ENCODE measurements around the gene CRACR2B.

CRACR2B gene

GRCh38 chr11:866481-866880, 38.8 kb downstream of the CRACR2B start:
- no peak for TF ChIP-seq CTCF (IDR thresholded peaks at IDR 0.05; ENCODE audit: low read depth, low read length)
- H3K4me3 ChIP-seq (ENCODE audit: low read depth, low read length) = no peak overlapping the region

GRCh38 chr11:867856-868358, 40.2 kb downstream of the CRACR2B start:
- H3K4me3 ChIP-seq (ENCODE audit: low read depth, low read length) = no peak overlapping the region
- no peak for TF ChIP-seq CTCF (IDR thresholded peaks at IDR 0.05; ENCODE audit: low read depth, low read length)

- no peak for TF ChIP-seq CTCF (IDR thresholded peaks at IDR 0.05; ENCODE audit: low read depth, low read length)
- no peak overlapping the region for H3K4me3 ChIP-seq (ENCODE audit: low read depth, low read length)
These were observed 40.7 kb downstream of the CRACR2B start for GRCh38 chr11:868394-868793.

- H3K4me3 ChIP-seq (ENCODE audit: low read depth, low read length) = no peak overlapping the region
- no peak for TF ChIP-seq CTCF (IDR thresholded peaks at IDR 0.05; ENCODE audit: low read depth, low read length)
These were observed 41.1 kb downstream of the CRACR2B start for GRCh38 chr11:868802-869201.

GRCh38 chr11:869399-870126, 41.8 kb downstream of the CRACR2B start:
- TF ChIP-seq CTCF (IDR thresholded peaks at IDR 0.05; ENCODE audit: low read depth, low read length) = no peak
- no peak overlapping the region for H3K4me3 ChIP-seq (ENCODE audit: low read depth, low read length)

- no peak overlapping the region for H3K4me3 ChIP-seq (ENCODE audit: low read depth, low read length)
- no peak for TF ChIP-seq CTCF (IDR thresholded peaks at IDR 0.05; ENCODE audit: low read depth, low read length)
These were observed 42.4 kb downstream of the CRACR2B start for GRCh38 chr11:870127-870413.

DNA sequence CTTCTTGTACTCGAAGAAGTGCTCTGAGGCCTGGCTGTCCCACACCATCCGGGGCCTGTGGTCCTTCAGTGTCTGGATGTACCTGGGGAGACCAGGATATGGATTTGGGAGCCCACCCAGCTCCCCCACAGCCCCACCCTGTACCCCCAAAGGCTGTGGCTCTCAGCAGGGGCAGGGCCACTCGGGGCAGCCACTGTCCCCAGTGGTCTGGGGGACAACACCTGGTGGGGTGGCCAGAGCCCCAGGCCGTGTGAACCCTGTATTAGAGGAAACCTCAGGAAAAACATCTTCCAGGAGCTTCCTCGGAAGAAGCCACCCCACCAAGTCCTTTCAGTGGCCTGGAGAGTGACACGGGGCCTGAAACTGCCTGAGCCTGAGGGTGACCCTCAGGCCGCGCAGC, 42.7 kb downstream of the CRACR2B start:
- H3K4me3 ChIP-seq (ENCODE audit: low read depth, low read length) = no peak overlapping the region
- TF ChIP-seq CTCF (IDR thresholded peaks at IDR 0.05; ENCODE audit: low read depth, low read length) = no peak
